ENCODE data around the gene TRPM3. TPM values are rescaled to one million over a fixed set of nuclear protein-coding genes. Genes with fewer than 3 reads are reported as not detected.

The TRPM3 gene
- total and polyA plus RNA-seq, 9 of the 15 experiments (the other 6 are each of a cell fraction or from before 2014, with no cell fraction given) = 0.04 TPM; not detected in 8

DNA sequence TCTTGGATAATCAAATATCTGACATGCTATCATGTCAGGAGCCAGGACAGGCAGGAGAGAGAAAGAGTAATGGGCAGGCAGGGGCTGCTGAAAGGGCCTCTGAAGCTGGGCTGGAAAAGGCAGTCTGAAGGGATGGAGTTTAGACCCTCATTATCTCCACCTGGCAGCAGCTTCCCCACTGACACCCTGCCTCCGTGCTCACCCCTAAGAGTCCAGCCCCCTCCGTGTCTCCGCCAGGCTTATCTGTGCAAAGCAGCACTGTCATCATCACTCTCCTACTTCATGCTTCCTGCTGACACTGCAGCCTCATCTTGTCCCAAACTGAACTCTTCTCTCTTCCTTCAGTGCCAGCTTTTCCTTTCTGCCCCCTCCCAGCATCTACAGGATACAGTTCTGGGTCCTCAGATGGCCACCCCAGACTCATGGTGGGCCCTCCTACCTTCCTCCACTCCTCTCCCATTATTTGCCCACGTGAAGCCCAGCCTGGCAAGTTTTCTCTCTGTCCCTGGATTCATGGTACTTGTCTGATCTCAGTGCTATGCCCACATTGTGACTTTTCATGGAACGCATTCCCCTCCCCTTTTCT, 636.1 kb downstream of the TRPM3 start (continued):
- TF ChIP-seq, protein P1, sequence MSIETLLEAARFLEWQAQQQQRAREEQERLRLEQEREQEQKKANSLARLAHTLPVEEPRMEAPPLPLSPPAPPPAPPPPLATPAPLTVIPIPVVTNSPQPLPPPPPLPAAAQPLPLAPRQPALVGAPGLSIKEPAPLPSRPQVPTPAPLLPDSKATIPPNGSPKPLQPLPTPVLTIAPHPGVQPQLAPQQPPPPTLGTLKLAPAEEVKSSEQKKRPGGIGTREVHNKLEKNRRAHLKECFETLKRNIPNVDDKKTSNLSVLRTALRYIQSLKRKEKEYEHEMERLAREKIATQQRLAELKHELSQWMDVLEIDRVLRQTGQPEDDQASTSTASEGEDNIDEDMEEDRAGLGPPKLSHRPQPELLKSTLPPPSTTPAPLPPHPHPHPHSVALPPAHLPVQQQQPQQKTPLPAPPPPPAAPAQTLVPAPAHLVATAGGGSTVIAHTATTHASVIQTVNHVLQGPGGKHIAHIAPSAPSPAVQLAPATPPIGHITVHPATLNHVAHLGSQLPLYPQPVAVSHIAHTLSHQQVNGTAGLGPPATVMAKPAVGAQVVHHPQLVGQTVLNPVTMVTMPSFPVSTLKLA (conservative IDR thresholded peaks at IDR 0.05) = peak in 1 of 2 experiments; percentile 49; a peak in 1 of 4 replicates
- TF ChIP-seq RBM34 (IDR thresholded peaks at IDR 0.05; ENCODE audit: borderline replicate concordance, insufficient read depth, low read length) (no peak), SMAD2 (IDR thresholded peaks at IDR 0.05; ENCODE audit: low read depth, low read length) (no peak), POLR2G (IDR thresholded peaks at IDR 0.05; ENCODE audit: low read depth, low read length) (no peak), SREBF2 (CRISPR knock-in tag; IDR thresholded peaks at IDR 0.05) (no peak), JUN (IDR thresholded peaks at IDR 0.05; ENCODE audit: borderline replicate concordance, low read depth, low read length) (peak; percentile 71), JUN (CRISPR knock-in tag; IDR thresholded peaks at IDR 0.05; ENCODE audit: borderline replicate concordance) (no peak), ZNF76 (CRISPR knock-in tag; IDR thresholded peaks at IDR 0.05; ENCODE audit: borderline replicate concordance) (no peak), MAFG (tag; conservative IDR thresholded peaks at IDR 0.05) (peak; percentile 94), ZNF695 (CRISPR knock-in tag; IDR thresholded peaks at IDR 0.05) (no peak), ATF7 (IDR thresholded peaks at IDR 0.05) (peak; percentile 77), POLR2AphosphoS2 (IDR thresholded peaks at IDR 0.05; ENCODE audit: low read length) (no peak), PHF8 (IDR thresholded peaks at IDR 0.05; ENCODE audit: borderline replicate concordance, low read length) (peak; percentile 10; the same call in 1 of the 2 replicates), CBX8 (IDR thresholded peaks at IDR 0.05; ENCODE audit: borderline replicate concordance, extremely low read depth, low read depth, low read length, poor library complexity, severe bottlenecking) (no peak), SMC3 (conservative IDR thresholded peaks at IDR 0.05; ENCODE audit: insufficient read depth, low read depth, low read length) (no peak; the same call in 1 of the 2 replicates), PREB (CRISPR knock-in tag; IDR thresholded peaks at IDR 0.05) (no peak), GABPA (tag; conservative IDR thresholded peaks at IDR 0.05; ENCODE audit: low read depth) (0 out of 2 replicates have a peak, but pooled peaks have one; percentile 19), ZNF280B (CRISPR knock-in tag; IDR thresholded peaks at IDR 0.05) (no peak), ZBTB7A (IDR thresholded peaks at IDR 0.05; ENCODE audit: borderline replicate concordance, control insufficient read depth, low read depth, low read length) (peak; percentile 91; the same call in 1 of the 2 replicates), CCNT2 (IDR thresholded peaks at IDR 0.05; ENCODE audit: borderline replicate concordance, extremely low read depth, insufficient read length, low read depth, low read length) (peak; percentile 92), ETV6 (IDR thresholded peaks at IDR 0.05; ENCODE audit: borderline replicate concordance in 1 of 2, low read depth in 2 of 2, low read length in 1 of 2) (no peak), ETV6 (CRISPR knock-in tag; IDR thresholded peaks at IDR 0.05; ENCODE audit: borderline replicate concordance) (no peak), HLTF (IDR thresholded peaks at IDR 0.05) (0 out of 2 replicates have a peak, but pooled peaks have one; percentile 49)

Measured in K562 (cell line).